Astrocyte (in vitro differentiated cells and primary cell): ENCODE data around the gene PLCH1. TPM values are rescaled to one million over a fixed set of nuclear protein-coding genes. Genes with fewer than 3 reads are reported as not detected.

Experiments
- DNase-seq: peaks from one replicate; pipeline ENCODE4 v3.0.0-alpha.2; 2010; ENCODE audit warnings: low read depth
- FAIRE-seq: peaks from 2 replicates; lab custom pipeline; 2011; peaks lifted over from hg19 to GRCh38; lab: Jason Lieb, UNC
- H2AFZ ChIP-seq: 2 replicates; pipeline ENCODE4 v1.6.0; 2012; ENCODE audit warnings: low read depth, low read length, inconsistent platforms
- H3K27ac ChIP-seq: 2 replicates; pipeline ENCODE4 v1.5.1; 2011; ENCODE audit warnings: low read depth, low read length, inconsistent platforms
- H3K27me3 ChIP-seq: 2 replicates; pipeline ENCODE4 v1.6.0; 2011; ENCODE audit warnings: low read length, inconsistent platforms; ENCODE audit not compliant: insufficient read depth
- H3K36me3 ChIP-seq: 2 replicates; pipeline ENCODE4 v1.5.1; 2011; ENCODE audit warnings: low read length, inconsistent platforms; ENCODE audit not compliant: insufficient read depth
- H3K4me1 ChIP-seq: 2 replicates; pipeline ENCODE4 v1.5.1; 2011; ENCODE audit warnings: low read length, inconsistent platforms; ENCODE audit not compliant: insufficient read depth
- H3K4me2 ChIP-seq: 2 replicates; pipeline ENCODE4 v1.6.0; 2012; ENCODE audit warnings: low read length, inconsistent platforms
- H3K4me3 ChIP-seq: 2 replicates; pipeline ENCODE4 v1.5.1; 2011; ENCODE audit warnings: low read depth, mild to moderate bottlenecking, low read length, inconsistent platforms; ENCODE audit not compliant: insufficient read depth
- H3K79me2 ChIP-seq: 2 replicates; pipeline ENCODE4 v1.6.0; 2012; ENCODE audit warnings: mild to moderate bottlenecking, low read length, inconsistent platforms; ENCODE audit not compliant: insufficient read depth
- H3K9ac ChIP-seq: 2 replicates; pipeline ENCODE4 v1.6.0; 2012; ENCODE audit warnings: mild to moderate bottlenecking, low read length, inconsistent platforms
- H3K9me3 ChIP-seq: 2 replicates; pipeline ENCODE4 v1.5.1; 2012; ENCODE audit warnings: low read depth, mild to moderate bottlenecking, low read length, inconsistent platforms; ENCODE audit not compliant: insufficient read depth
- H4K20me1 ChIP-seq: 2 replicates; pipeline ENCODE4 v1.6.0; 2012; ENCODE audit warnings: low read length, inconsistent platforms; ENCODE audit not compliant: insufficient read depth
- H3K27ac Mint-ChIP-seq: one replicate; pipeline ENCODE4 v1.8.0; 2021; ENCODE audit warnings: mild to moderate bottlenecking, mixed read lengths; ENCODE audit not compliant: unreplicated experiment
- H3K27me3 Mint-ChIP-seq: one replicate; pipeline ENCODE4 v1.8.0; 2021; ENCODE audit warnings: low read depth, mixed read lengths; ENCODE audit not compliant: unreplicated experiment
- H3K36me3 Mint-ChIP-seq: one replicate; pipeline ENCODE4 v1.8.0; 2021; ENCODE audit warnings: low read depth, mixed read lengths; ENCODE audit not compliant: unreplicated experiment
- H3K4me1 Mint-ChIP-seq: one replicate; pipeline ENCODE4 v1.8.0; 2021; ENCODE audit warnings: low read depth, mixed read lengths; ENCODE audit not compliant: unreplicated experiment
- H3K4me3 Mint-ChIP-seq: one replicate; pipeline ENCODE4 v1.8.0; 2021; ENCODE audit warnings: mild to moderate bottlenecking, moderate library complexity, mixed read lengths; ENCODE audit not compliant: unreplicated experiment
- H3K9me3 Mint-ChIP-seq: one replicate; pipeline ENCODE4 v1.8.0; 2021; ENCODE audit warnings: mild to moderate bottlenecking, mixed read lengths; ENCODE audit not compliant: unreplicated experiment
- CTCF ChIP-seq: IDR thresholded peaks from 2 replicates; pipeline ENCODE4 v1.5.1; 2011; ENCODE audit warnings: low read depth, mild to moderate bottlenecking, inconsistent platforms, low read length, moderate library complexity; ENCODE audit not compliant: insufficient read depth
- EZH2 ChIP-seq: IDR thresholded peaks from 2 replicates; pipeline ENCODE4 v1.6.1; 2012; ENCODE audit warnings: mild to moderate bottlenecking, low read length, inconsistent platforms; ENCODE audit not compliant: insufficient read depth
- total RNA-seq: library from RNA; stranded (reverse); gene quantifications from 2 replicates; pipeline ENCODE4 v1.2.1, GENCODE V29; 2021

PLCH1 gene
- total RNA-seq, 1 donor from 2014 or later: 1.2 TPM

- Mint-ChIP-seq H3K9me3 (no peaks in the 10 kb centered on the region), H3K36me3 (no peaks in the 10 kb centered on the region), H3K4me1 (peaks cover 7% of the 10 kb centered on the region), H3K27me3 (no peaks in the 10 kb centered on the region), H3K4me3 (no peak overlapping the region), H3K27ac (peak overlapping the region; percentile 36)
- H3K4me1 ChIP-seq: no peaks in the 10 kb centered on the region
- H3K36me3 ChIP-seq: no peaks in the 10 kb centered on the region
- peaks cover 3% of the 10 kb centered on the region for H3K27me3 ChIP-seq
- no peak overlapping the region for H3K27ac ChIP-seq
- no peaks in the 10 kb centered on the region for H3K9me3 ChIP-seq
- TF ChIP-seq EZH2 (no peak), CTCF (no peak)
- no peak overlapping the region for H2AFZ ChIP-seq
- no peak for FAIRE-seq
- H4K20me1 ChIP-seq: no peaks in the 10 kb centered on the region
- no peak overlapping the region for H3K4me2 ChIP-seq
- no peak for DNase-seq
- H3K9ac ChIP-seq: no peak overlapping the region
- H3K79me2 ChIP-seq: no peaks in the 10 kb centered on the region
- no peak overlapping the region for H3K4me3 ChIP-seq
Measured at GRCh38 chr3:155339052-155339451, 405.8 kb downstream of the PLCH1 start.

- no peaks in the 10 kb centered on the region for H3K9me3 Mint-ChIP-seq
- no peaks in the 10 kb centered on the region for H3K27me3 Mint-ChIP-seq
- no peak overlapping the region for H3K9ac ChIP-seq
- H3K4me1 ChIP-seq: no peaks in the 10 kb centered on the region
- peaks cover 7% of the 10 kb centered on the region for H3K4me1 Mint-ChIP-seq
- H3K4me3 ChIP-seq: no peak overlapping the region
- H3K36me3 ChIP-seq: no peaks in the 10 kb centered on the region
- no peaks in the 10 kb centered on the region for H3K36me3 Mint-ChIP-seq
- TF ChIP-seq CTCF: no peak
- TF ChIP-seq EZH2: no peak
- no peak for FAIRE-seq
- H3K79me2 ChIP-seq: no peaks in the 10 kb centered on the region
- H3K27ac Mint-ChIP-seq: no peak overlapping the region
- H3K27me3 ChIP-seq: peaks cover 3% of the 10 kb centered on the region
- no peaks in the 10 kb centered on the region for H3K9me3 ChIP-seq
- H3K4me3 Mint-ChIP-seq: no peak overlapping the region
- H3K4me2 ChIP-seq: no peak overlapping the region
- no peak for DNase-seq
- H2AFZ ChIP-seq: no peak overlapping the region
- no peak overlapping the region for H3K27ac ChIP-seq
- no peaks in the 10 kb centered on the region for H4K20me1 ChIP-seq
Measured at GRCh38 chr3:155335724-155336354, 409.0 kb downstream of the PLCH1 start.

- H3K27me3 Mint-ChIP-seq: no peaks in the 10 kb centered on the region
- Histone ChIP-seq H3K9ac (no peak overlapping the region), H3K36me3 (no peaks in the 10 kb centered on the region), H3K4me3 (no peak overlapping the region), H3K27ac (no peak overlapping the region), H4K20me1 (no peaks in the 10 kb centered on the region), H3K79me2 (no peaks in the 10 kb centered on the region), H3K4me1 (no peaks in the 10 kb centered on the region), H3K27me3 (no peaks in the 10 kb centered on the region), H3K4me2 (no peak overlapping the region), H2AFZ (no peak overlapping the region), H3K9me3 (no peaks in the 10 kb centered on the region)
- TF ChIP-seq CTCF (no peak), EZH2 (no peak)
- peaks cover 7% of the 10 kb centered on the region for H3K4me1 Mint-ChIP-seq
- no peak for FAIRE-seq
- no peaks in the 10 kb centered on the region for H3K9me3 Mint-ChIP-seq
- no peak overlapping the region for H3K4me3 Mint-ChIP-seq
- H3K27ac Mint-ChIP-seq: no peak overlapping the region
- H3K36me3 Mint-ChIP-seq: no peaks in the 10 kb centered on the region
- no peak for DNase-seq
Measured at GRCh38 chr3:155334914-155335723, 409.8 kb downstream of the PLCH1 start.
